Fibroblast of lung (primary cell): ENCODE results near the gene PIGBOS1. TPM values are rescaled to one million over a fixed set of nuclear protein-coding genes. Genes with fewer than 3 reads are reported as not detected.
A peak's percentile ranks its signal among the peaks of the same experiment; 100 is the strongest.

Experiments
- DNase-seq, 2 donors: peaks; one replicate each; pipeline versions ENCODE4 v3.0.0 to v3.0.0-alpha.2; 2010; ENCODE audit warnings: low read depth in 2 of 2
- H2AFZ ChIP-seq: 2 replicates; pipeline ENCODE4 v1.5.1; 2012; ENCODE audit warnings: low read length, control low read depth, inconsistent platforms
- H3K27ac ChIP-seq: 2 replicates; pipeline ENCODE4 v1.5.1; 2011; ENCODE audit warnings: low read length, control low read depth; ENCODE audit not compliant: insufficient read depth
- H3K27me3 ChIP-seq: 2 replicates; pipeline ENCODE4 v1.5.1; 2011; ENCODE audit warnings: mild to moderate bottlenecking, low read length; ENCODE audit not compliant: control insufficient read depth, insufficient read depth
- H3K36me3 ChIP-seq: 2 replicates; pipeline ENCODE4 v1.5.1; 2011; ENCODE audit warnings: low read length; ENCODE audit not compliant: control insufficient read depth, insufficient read depth
- H3K4me1 ChIP-seq: 2 replicates; pipeline ENCODE4 v1.5.1; 2011; ENCODE audit warnings: low read length; ENCODE audit not compliant: control insufficient read depth, insufficient read depth; ENCODE audit errors: extremely low read depth
- H3K4me2 ChIP-seq: 2 replicates; pipeline ENCODE4 v1.5.1; 2011; ENCODE audit warnings: low read length, control low read depth; ENCODE audit not compliant: insufficient read depth; ENCODE audit errors: extremely low read depth
- H3K4me3 ChIP-seq, 4 experiments: fragments of 200-600 bp in 1 of 4; sonication (generic) in 1 of 4; replicated peaks in 1 of 4; 2 replicates each; pipeline ENCODE4 v1.5.1; 2011 to 2016; ENCODE audit warnings: low read length in 4 of 4, low read depth in 3 of 4, mild to moderate bottlenecking in 3 of 4, control low read depth in 2 of 4, inconsistent platforms in 1 of 4, mixed read lengths in 1 of 4; ENCODE audit not compliant: insufficient read depth in 1 of 4; ENCODE audit errors: control extremely low read depth in 1 of 4
- H3K79me2 ChIP-seq: 2 replicates; pipeline ENCODE4 v1.5.1; 2012; ENCODE audit warnings: mild to moderate bottlenecking, low read length, inconsistent platforms; ENCODE audit not compliant: control insufficient read depth, insufficient read depth
- H3K9ac ChIP-seq: 2 replicates; pipeline ENCODE4 v1.5.1; 2011; ENCODE audit warnings: mild to moderate bottlenecking, low read length, control low read depth; ENCODE audit not compliant: insufficient read depth
- H3K9me3 ChIP-seq: 2 replicates; pipeline ENCODE4 v1.5.1; 2012; ENCODE audit warnings: low read depth, low read length; ENCODE audit not compliant: control insufficient read depth, insufficient read depth
- H4K20me1 ChIP-seq: 2 replicates; pipeline ENCODE4 v1.5.1; 2011; ENCODE audit warnings: low read length; ENCODE audit not compliant: control insufficient read depth, insufficient read depth; ENCODE audit errors: extremely low read depth
- CTCF ChIP-seq, 2 donors: IDR thresholded peaks in 1 of 2; conservative IDR thresholded peaks in 1 of 2; 1 replicate in 1 of 2; 2 replicates in 1 of 2; pipeline ENCODE4 v1.5.1; 2011 to 2012; ENCODE audit warnings: low read length in 2 of 2, control low read depth in 1 of 2, inconsistent platforms in 1 of 2, low read depth in 1 of 2, mild to moderate bottlenecking in 1 of 2
- EZH2 ChIP-seq: IDR thresholded peaks from 2 replicates; pipeline ENCODE4 v1.5.1; 2012; ENCODE audit warnings: low read length, control low read depth, mild to moderate bottlenecking; ENCODE audit errors: missing control alignments
- polyA plus RNA-seq, 2 donors: library from polyadenylated mRNA; depleted of rRNA in 1 of 2; stranded (reverse) in 1 of 2; unstranded in 1 of 2; fragments of >200 nt; gene quantifications; 2 replicates each; pipeline ENCODE4 v1.2.1, GENCODE V29; 2011 to 2012; ENCODE audit warnings: missing spikeins in 1 of 2
- total RNA-seq: library from RNA; depleted of rRNA; stranded (reverse); fragments of >200 nt; gene quantifications from 2 replicates; pipeline ENCODE4 v1.2.1, GENCODE V29; 2014

Gene PIGBOS1
- total and polyA plus RNA-seq, 2 donors (not counting 1 experiment from before 2014, with no cell fraction given), result 10.9 to 18.5 TPM

- no peaks in the 10 kb centered on the region for H3K79me2 ChIP-seq
- no peak for DNase-seq
- no peak overlapping the region for H3K4me3 ChIP-seq
- no peaks in the 10 kb centered on the region for H3K4me1 ChIP-seq
- no peaks in the 10 kb centered on the region for H3K36me3 ChIP-seq
- H3K27me3 ChIP-seq, result no peaks in the 10 kb centered on the region
- no peak overlapping the region for H3K9ac ChIP-seq
- no peak overlapping the region for H3K4me2 ChIP-seq
- no peaks in the 10 kb centered on the region for H3K9me3 ChIP-seq
- H4K20me1 ChIP-seq, result no peaks in the 10 kb centered on the region
- no peak overlapping the region for H2AFZ ChIP-seq
- TF ChIP-seq EZH2, result no peak
- no peak for TF ChIP-seq CTCF (conservative IDR thresholded peaks at IDR 0.05 in 1 of 2, IDR thresholded peaks at IDR 0.05 in 1 of 2; ENCODE audit: low read depth in 1 of 2, low read length in 2 of 2)
- H3K27ac ChIP-seq, result no peak overlapping the region
Measured at GRCh38 chr15:55297315-55297714, 21.6 kb downstream of the PIGBOS1 start.

GRCh38 chr15:55290528-55291057 lies 28.3 kb downstream of the PIGBOS1 start:
- H3K27me3 ChIP-seq, result no peaks in the 10 kb centered on the region
- peak overlapping the region; percentile 80 to 93 (median 87) for H3K4me3 ChIP-seq
- peak; percentile 72 to 81 for DNase-seq
- H3K36me3 ChIP-seq, result no peaks in the 10 kb centered on the region
- H3K79me2 ChIP-seq, result peaks cover 4% of the 10 kb centered on the region
- peak overlapping the region; percentile 46 for H3K4me2 ChIP-seq
- H2AFZ ChIP-seq, result peak overlapping the region; percentile 83
- H3K27ac ChIP-seq, result peak overlapping the region; percentile 96
- H3K9me3 ChIP-seq, result no peaks in the 10 kb centered on the region
- peaks cover 2% of the 10 kb centered on the region for H3K4me1 ChIP-seq
- peak overlapping the region; percentile 95 for H3K9ac ChIP-seq
- no peaks in the 10 kb centered on the region for H4K20me1 ChIP-seq
- no peak for TF ChIP-seq EZH2
- TF ChIP-seq CTCF (conservative IDR thresholded peaks at IDR 0.05 in 1 of 2, IDR thresholded peaks at IDR 0.05 in 1 of 2; ENCODE audit: low read depth in 1 of 2, low read length in 2 of 2), result peak; percentile 93 to 95

- no peaks in the 10 kb centered on the region for H4K20me1 ChIP-seq
- no peaks in the 10 kb centered on the region for H3K36me3 ChIP-seq
- no peaks in the 10 kb centered on the region for H3K9me3 ChIP-seq
- peaks cover 4% of the 10 kb centered on the region for H3K79me2 ChIP-seq
- peak within 1 kb of the TSS; percentile 83 for H2AFZ ChIP-seq
- peak; percentile 72 to 76 for DNase-seq
- H3K4me2 ChIP-seq, result peak within 1 kb of the TSS; percentile 46
- H3K9ac ChIP-seq, result peak within 1 kb of the TSS; percentile 95
- no peak for TF ChIP-seq CTCF (conservative IDR thresholded peaks at IDR 0.05 in 1 of 2, IDR thresholded peaks at IDR 0.05 in 1 of 2; ENCODE audit: low read depth in 1 of 2, low read length in 2 of 2)
- TF ChIP-seq EZH2, result no peak
- H3K4me3 ChIP-seq, result peak within 1 kb of the TSS; percentile 80 to 93 (median 87)
- peaks cover 2% of the 10 kb centered on the region for H3K4me1 ChIP-seq
- H3K27ac ChIP-seq, result peak within 1 kb of the TSS; percentile 96
- H3K27me3 ChIP-seq, result no peaks in the 10 kb centered on the region
Measured at GRCh38 chr15:55289746-55290527, 29.0 kb downstream of the PIGBOS1 start, which contains the start of gene RAB27A. RAB27A (minus strand) TSS chr15:55289813; CDS start chr15:55234934, 54,879 bp downstream.
